ENCODE data around the gene P3H1.
"Not testable (repeated sequence)": the region's sequence is repeated elsewhere in the genome, so short reads cannot be mapped to it uniquely, and the experiment has no call there.

- TF ChIP-seq CTCF (IDR thresholded peaks at IDR 0.05; ENCODE audit: low read depth, low read length); POLR2A (IDR thresholded peaks at IDR 0.05; ENCODE audit: extremely low read depth, insufficient read length): not testable (repeated sequence)
Measured at GRCh38 chr1:42712808-42713207, 54.0 kb downstream of the P3H1 start.

Data from NB4 (cell line).